ACC112 (cell line): Measurements from ENCODE around the gene PTPRF.

Experiments used
- H2AFZ ChIP-seq: fragments of 200-600 bp; sonication (generic); one replicate; pipeline ENCODE4 v1.6.0; 2017; ENCODE audit warnings: antibody characterized with exemption, low read length; ENCODE audit not compliant: unreplicated experiment
- H3K27ac ChIP-seq: fragments of 200-600 bp; sonication (generic); 2 replicates; pipeline ENCODE4 v1.5.1; 2014; ENCODE audit warnings: low read depth, mild to moderate bottlenecking, antibody characterized with exemption, low read length, moderate library complexity
- H3K27me3 ChIP-seq: fragments of 200-600 bp; sonication (generic); 2 replicates; pipeline ENCODE4 v1.6.1; 2014; ENCODE audit warnings: mild to moderate bottlenecking, antibody characterized with exemption, low read length, moderate library complexity, mixed read lengths; ENCODE audit not compliant: insufficient read depth
- H3K36me3 ChIP-seq: fragments of 200-600 bp; sonication (generic); 2 replicates; pipeline ENCODE4 v1.6.1; 2016; ENCODE audit warnings: mild to moderate bottlenecking, antibody characterized with exemption, low read length, moderate library complexity, mixed read lengths; ENCODE audit not compliant: insufficient read depth
- H3K4me1 ChIP-seq: fragments of 200-600 bp; sonication (generic); one replicate; pipeline ENCODE4 v1.6.1; 2016; ENCODE audit warnings: low read length, mixed read lengths; ENCODE audit not compliant: insufficient read depth, unreplicated experiment, control insufficient read depth
- H3K4me3 ChIP-seq: fragments of 200-600 bp; sonication (generic); 2 replicates; pipeline ENCODE4 v1.5.1; 2014; ENCODE audit warnings: mild to moderate bottlenecking, low read depth, low read length
- H3K79me2 ChIP-seq: fragments of 200-600 bp; sonication (generic); one replicate; pipeline ENCODE4 v1.6.0; 2016; ENCODE audit warnings: low read length; ENCODE audit not compliant: control insufficient read depth, unreplicated experiment, insufficient read depth

PTPRF gene

DNA sequence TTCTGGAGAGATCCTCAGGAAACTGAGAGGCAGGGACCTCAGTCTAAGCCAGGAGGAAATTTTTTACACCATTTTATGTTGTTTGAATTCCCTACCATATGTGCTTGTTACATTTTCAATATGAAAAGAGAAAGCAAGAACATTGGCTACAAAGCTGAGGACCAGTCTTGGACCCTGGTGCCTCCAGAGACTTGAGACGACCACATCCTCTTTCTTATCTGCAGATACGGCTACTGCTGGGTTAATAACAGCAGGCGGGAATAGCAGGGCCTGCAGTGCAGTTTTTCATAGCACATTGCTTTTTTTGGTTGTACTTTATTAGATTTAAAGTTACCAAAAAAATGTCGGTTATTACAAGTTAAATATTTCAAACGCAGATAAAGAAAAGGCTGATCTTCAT lies 123.2 kb downstream of the PTPRF start:
- Histone ChIP-seq H3K79me2 (peaks cover 34% of the 10 kb centered on the region), H3K27me3 (no peaks in the 10 kb centered on the region), H3K27ac (no peak overlapping the region), H3K4me1 (peaks cover 11% of the 10 kb centered on the region), H2AFZ (no peak overlapping the region), H3K36me3 (peaks cover 27% of the 10 kb centered on the region), H3K4me3 (no peak overlapping the region)

DNA sequence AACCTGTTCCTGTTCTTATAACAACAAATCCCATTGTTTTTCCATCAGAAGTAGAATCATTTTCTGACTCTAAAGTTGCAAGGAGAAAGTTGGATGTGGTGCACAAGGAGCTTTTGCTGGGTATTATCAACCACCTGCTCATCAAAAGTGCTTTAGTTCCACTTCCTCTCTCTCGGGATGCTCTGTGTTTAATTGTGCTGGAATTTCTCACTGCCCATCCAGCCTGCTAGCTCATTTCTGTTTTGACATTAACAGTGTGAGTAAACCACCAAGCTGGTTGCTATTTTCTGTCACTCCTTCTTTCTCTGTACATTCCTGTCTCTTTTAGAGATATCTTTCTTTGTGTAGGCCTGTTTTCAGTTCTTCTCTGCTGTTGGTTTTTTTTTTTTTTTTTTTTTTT lies 125.3 kb downstream of the PTPRF start:
- peaks cover 32% of the 10 kb centered on the region for H3K36me3 ChIP-seq
- no peaks in the 10 kb centered on the region for H3K27me3 ChIP-seq
- H3K27ac ChIP-seq, result no peak overlapping the region
- peaks cover 28% of the 10 kb centered on the region for H3K79me2 ChIP-seq
- H3K4me1 ChIP-seq, result peaks cover 11% of the 10 kb centered on the region
- H2AFZ ChIP-seq, result no peak overlapping the region
- no peak overlapping the region for H3K4me3 ChIP-seq

DNA sequence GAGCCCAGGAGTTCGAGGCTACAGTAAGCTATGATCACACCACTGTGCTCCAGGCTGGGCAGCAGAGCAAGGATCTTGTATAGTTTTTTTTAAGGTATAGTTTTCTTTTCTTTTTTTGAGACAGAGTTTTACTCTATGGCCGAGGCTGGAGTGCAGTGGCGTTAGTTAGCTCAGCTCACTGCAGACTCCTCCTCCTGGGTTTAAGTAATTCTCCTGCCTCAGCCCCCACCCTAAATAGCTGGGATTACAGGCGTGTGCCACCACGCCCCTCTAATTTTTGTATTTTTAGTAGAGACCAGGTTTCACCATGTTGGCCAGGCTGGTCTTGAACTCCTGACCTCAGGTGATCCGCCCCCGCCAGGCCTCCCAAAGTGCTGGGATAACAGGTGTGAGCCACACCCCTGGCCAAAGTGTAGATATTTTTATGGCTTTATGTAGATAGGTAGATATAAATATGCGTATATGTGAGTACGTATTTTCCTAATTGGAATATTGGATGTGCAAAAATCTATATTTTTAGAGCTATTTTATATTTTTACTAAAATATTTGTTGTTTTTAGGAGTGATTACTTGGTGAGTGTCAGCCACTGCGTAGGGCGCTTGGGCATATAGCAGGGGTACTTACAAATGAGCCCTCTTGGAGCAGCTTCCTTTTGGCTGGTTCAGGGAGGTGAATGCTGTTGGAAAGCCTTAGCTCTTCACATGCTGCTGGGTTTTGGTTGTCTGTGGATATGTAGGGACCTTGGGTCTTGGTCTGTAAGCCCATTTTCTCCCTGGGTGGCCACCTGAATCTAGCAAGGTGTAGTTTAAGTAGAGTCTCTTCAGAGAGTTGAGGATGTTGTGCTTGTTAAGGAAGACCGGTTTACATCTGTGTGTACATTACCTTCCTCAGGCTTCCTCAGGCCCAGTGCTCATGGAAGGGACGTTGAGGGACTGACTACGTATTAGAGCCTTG lies 128.8 kb downstream of the PTPRF start:
- H3K4me1 ChIP-seq, result no peaks in the 10 kb centered on the region
- no peak overlapping the region for H2AFZ ChIP-seq
- H3K79me2 ChIP-seq, result no peaks in the 10 kb centered on the region
- H3K36me3 ChIP-seq, result peaks cover 28% of the 10 kb centered on the region
- no peak overlapping the region for H3K27ac ChIP-seq
- H3K4me3 ChIP-seq, result no peak overlapping the region
- no peaks in the 10 kb centered on the region for H3K27me3 ChIP-seq

DNA sequence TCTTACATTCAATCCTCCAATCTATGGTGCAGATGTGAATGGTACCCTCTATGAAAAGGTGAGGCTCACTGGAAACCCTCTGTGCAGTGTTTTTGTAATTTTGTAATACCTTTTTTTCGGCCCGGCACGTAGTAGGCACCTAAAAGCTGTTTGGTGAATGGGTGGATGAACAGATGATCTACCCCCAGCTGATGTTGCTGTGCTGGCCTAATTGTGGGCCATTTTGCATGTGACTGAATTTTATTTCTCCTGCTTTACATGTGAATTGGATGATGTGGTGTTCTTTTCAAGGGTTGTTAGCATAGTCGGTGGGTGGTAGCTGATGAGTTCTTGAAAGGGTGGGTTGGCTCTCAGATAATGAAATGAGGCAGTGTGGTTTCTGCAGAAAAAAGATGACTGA lies 129.7 kb downstream of the PTPRF start:
- H3K4me1 ChIP-seq, result no peaks in the 10 kb centered on the region
- no peaks in the 10 kb centered on the region for H3K79me2 ChIP-seq
- peaks cover 24% of the 10 kb centered on the region for H3K36me3 ChIP-seq
- H3K27ac ChIP-seq, result no peak overlapping the region
- H3K27me3 ChIP-seq, result no peaks in the 10 kb centered on the region
- no peak overlapping the region for H2AFZ ChIP-seq
- no peak overlapping the region for H3K4me3 ChIP-seq

DNA sequence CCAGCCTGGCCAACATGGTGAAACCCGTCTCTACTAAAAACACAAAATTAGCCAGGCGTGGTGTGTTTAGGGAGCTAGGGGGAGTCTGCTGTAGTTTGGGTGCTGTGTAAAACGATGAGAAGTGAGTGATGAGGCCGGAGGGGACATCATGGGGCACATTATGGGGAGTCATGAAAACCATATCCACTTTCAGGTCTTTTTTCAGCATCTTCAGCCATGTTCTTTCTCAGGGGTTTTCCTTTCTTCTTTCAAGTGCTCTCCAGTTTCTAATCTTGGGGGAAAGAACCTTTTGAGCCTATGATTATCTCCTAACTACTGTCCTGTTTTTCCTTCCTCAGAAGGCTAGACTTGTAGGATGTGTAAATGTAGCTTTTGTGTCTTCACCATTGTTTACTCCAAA lies 133.7 kb downstream of the PTPRF start:
- no peak overlapping the region for H3K4me3 ChIP-seq
- H2AFZ ChIP-seq, result no peak overlapping the region
- H3K36me3 ChIP-seq, result peaks cover 50% of the 10 kb centered on the region
- no peaks in the 10 kb centered on the region for H3K27me3 ChIP-seq
- no peaks in the 10 kb centered on the region for H3K79me2 ChIP-seq
- H3K27ac ChIP-seq, result no peak overlapping the region
- H3K4me1 ChIP-seq, result peaks cover 12% of the 10 kb centered on the region

DNA sequence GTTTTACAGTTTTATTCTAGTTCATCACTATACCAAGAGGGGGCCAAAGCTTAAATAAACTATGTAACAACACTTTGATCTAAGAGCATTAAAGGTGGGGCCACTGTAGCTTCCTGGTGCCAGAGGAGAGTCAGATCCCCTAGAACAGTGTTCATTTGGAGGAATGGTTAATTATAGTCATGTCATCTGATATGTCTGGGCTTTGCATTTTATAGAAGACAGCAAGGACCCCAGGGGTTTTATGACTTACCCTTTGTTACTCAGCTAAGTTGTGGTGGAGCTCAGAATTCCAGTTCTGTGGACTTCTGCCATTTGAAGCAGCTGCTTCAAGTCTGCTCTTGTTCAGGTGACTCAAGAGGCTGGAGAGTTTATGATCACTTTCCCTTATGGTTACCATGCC lies 135.9 kb downstream of the PTPRF start:
- H3K36me3 ChIP-seq, result peaks cover 49% of the 10 kb centered on the region
- no peaks in the 10 kb centered on the region for H3K27me3 ChIP-seq
- H3K79me2 ChIP-seq, result no peaks in the 10 kb centered on the region

DNA sequence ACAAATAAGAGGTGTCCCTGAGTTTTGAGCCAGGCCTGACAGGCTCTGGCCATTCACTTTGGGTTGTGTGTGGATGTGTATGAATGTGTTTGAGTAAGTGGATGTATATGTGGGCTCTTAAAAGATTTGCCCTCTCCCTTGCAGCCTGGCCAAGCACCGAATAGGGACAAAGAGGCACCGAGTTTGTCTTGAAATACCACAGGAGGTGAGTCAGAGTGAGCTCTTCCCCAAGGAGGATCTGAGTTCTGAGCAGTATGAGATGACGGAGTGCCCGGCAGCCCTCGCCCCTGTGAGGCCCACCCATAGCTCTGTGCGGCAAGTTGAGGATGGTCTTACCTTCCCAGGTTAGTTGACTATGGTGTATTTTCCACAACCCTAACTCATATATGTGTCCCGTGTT lies 138.3 kb downstream of the PTPRF start:
- H3K36me3 ChIP-seq, result peaks cover 52% of the 10 kb centered on the region
- H3K27ac ChIP-seq, result peak overlapping the region; percentile 19; the same call in 1 of the 2 replicates
- no peak overlapping the region for H3K4me3 ChIP-seq

More for the DNA sequence above, 135.9 kb downstream of the PTPRF start:
- H2AFZ ChIP-seq, result no peak overlapping the region
- peaks cover 19% of the 10 kb centered on the region for H3K4me1 ChIP-seq
- no peak overlapping the region for H3K4me3 ChIP-seq
- no peak overlapping the region for H3K27ac ChIP-seq

DNA sequence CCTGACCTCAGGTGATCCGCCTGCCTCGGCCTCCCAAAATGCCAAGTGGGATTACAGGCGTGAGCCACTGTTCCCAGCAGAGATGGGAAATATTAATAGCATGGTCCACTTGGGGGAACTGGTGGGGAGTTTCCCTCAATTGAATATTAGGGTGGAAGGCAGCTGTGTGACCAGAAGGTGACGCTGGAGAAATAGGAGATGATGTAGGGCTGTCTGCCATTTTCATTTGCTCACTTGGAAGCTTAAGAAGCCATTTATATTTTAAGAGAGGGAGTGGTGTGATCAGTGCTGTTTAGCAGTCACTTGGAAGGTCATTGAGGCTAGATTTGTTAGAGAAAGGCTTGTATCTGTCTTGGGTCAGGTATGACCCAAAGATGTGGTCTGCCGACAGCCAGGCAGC lies 139.2 kb downstream of the PTPRF start:
- Histone ChIP-seq H2AFZ (no peak overlapping the region), H3K4me1 (peaks cover 22% of the 10 kb centered on the region), H3K4me3 (no peak overlapping the region), H3K27ac (no peak overlapping the region), H3K79me2 (peaks cover 2% of the 10 kb centered on the region), H3K27me3 (no peaks in the 10 kb centered on the region), H3K36me3 (peaks cover 54% of the 10 kb centered on the region)

More for the DNA sequence above, 138.3 kb downstream of the PTPRF start:
- no peak overlapping the region for H2AFZ ChIP-seq
- no peaks in the 10 kb centered on the region for H3K79me2 ChIP-seq
- H3K27me3 ChIP-seq, result no peaks in the 10 kb centered on the region
- H3K4me1 ChIP-seq, result peaks cover 22% of the 10 kb centered on the region

DNA sequence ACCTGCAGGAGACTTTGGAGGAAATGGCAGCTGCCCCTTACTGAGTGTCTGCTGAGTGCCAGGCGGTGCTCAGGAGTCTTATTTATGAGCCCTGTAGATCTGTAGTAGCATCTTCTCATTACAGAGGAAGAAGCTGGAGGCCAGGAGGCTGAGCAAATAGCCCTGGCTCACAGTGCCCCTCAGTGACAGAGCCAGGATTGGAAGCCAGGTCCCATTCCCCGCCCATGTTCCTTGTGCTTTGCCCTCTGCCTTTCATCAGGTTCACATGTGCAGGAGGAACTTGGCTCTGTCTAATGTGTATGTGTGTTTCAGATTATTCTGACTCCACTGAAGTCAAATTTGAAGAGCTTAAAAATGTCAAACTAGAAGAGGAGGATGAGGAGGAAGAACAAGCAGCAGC lies 140.5 kb downstream of the PTPRF start:
- no peaks in the 10 kb centered on the region for H3K27me3 ChIP-seq
- peaks cover 47% of the 10 kb centered on the region for H3K36me3 ChIP-seq
- H2AFZ ChIP-seq, result no peak overlapping the region
- peaks cover 2% of the 10 kb centered on the region for H3K79me2 ChIP-seq
- peaks cover 22% of the 10 kb centered on the region for H3K4me1 ChIP-seq
- peak overlapping the region; percentile 39 for H3K27ac ChIP-seq
- no peak overlapping the region for H3K4me3 ChIP-seq

DNA sequence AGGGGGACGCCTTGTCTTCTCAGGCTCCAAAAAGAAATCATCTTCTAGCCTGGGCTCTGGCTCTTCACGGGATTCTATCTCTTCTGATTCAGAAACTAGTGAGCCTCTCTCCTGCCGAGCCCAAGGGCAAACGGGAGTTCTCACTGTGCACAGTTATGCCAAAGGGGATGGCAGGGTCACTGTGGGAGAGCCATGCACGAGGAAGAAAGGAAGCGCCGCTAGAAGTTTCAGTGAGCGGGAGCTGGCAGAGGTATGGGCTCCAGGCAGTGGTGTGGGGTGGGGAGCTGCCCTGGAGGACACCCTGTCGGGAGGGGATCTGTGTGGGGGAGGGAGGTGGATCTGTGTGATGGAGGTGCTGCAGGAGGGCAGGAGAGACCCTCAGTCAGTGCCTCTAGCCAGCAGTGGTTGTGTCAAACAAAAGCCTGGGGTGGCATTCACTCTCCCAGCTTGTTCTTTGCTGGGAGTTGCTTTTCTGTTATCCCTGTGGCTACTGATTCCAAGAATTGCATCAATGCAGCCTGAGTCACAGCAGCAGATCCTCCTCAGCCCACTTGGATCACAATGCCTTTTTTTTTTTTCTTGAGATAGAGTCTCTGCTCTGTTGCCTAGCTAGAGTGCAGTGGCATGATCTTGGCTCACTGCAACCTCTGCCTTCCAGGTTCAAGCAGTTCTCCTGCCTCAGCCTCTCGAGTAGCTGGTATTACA lies 141.1 kb downstream of the PTPRF start:
- H3K27ac ChIP-seq, result peak overlapping the region; percentile 39
- peaks cover 2% of the 10 kb centered on the region for H3K79me2 ChIP-seq
- H3K4me1 ChIP-seq, result peaks cover 22% of the 10 kb centered on the region
- H3K4me3 ChIP-seq, result no peak overlapping the region
- no peaks in the 10 kb centered on the region for H3K27me3 ChIP-seq
- peaks cover 42% of the 10 kb centered on the region for H3K36me3 ChIP-seq
- H2AFZ ChIP-seq, result no peak overlapping the region
